SK-N-SH (cell line): ENCODE data around the gene CIB4. TPM values are rescaled to one million over a fixed set of nuclear protein-coding genes. Genes with fewer than 3 reads are reported as not detected.

Source experiments
- CTCF ChIA-PET: fragments of 300-600, 350-600 bp; formaldehyde crosslinking; extraction: SDS; loops from one replicate; lab custom pipeline; 2021; lab: Yijun Ruan, JAX
- POLR2A ChIA-PET: fragments of 350-600 bp; sonication (Branson Sonifier 250); formaldehyde crosslinking; extraction: SDS; loops from one replicate; lab custom pipeline; 2020; ENCODE audit warnings: antibody characterized with exemption, inconsistent platforms; lab: Yijun Ruan, JAX
- DNase-seq: peaks from one replicate; pipeline ENCODE4 v3.0.0; 2012
- H2AFZ ChIP-seq: fragments of 200-600 bp; sonication (generic); 2 replicates; pipeline ENCODE4 v1.8.1; 2016; ENCODE audit warnings: antibody characterized with exemption, mild to moderate bottlenecking, low read depth
- H3F3A ChIP-seq: fragments of 200-600 bp; sonication (generic); replicated peaks from 2 replicates; pipeline ENCODE3; 2016; ENCODE audit warnings: antibody characterized with exemption, mild to moderate bottlenecking; ENCODE audit not compliant: insufficient read depth
- H3K27ac ChIP-seq, 2 experiments: fragments of 200-500 bp in 1 of 2; fragments of 200-600 bp in 1 of 2; sonication (Bioruptor generic) in 1 of 2; sonication (generic), shearing (Covaris generic) in 1 of 2; 2 replicates each; pipeline versions ENCODE4 v1.5.1 to v1.6.1; 2014 to 2016; ENCODE audit warnings: low read depth in 2 of 2, inconsistent platforms in 1 of 2, low read length in 1 of 2, mild to moderate bottlenecking in 1 of 2, mixed read lengths in 1 of 2
- H3K27me3 ChIP-seq: fragments of 200-600 bp; sonication (generic), shearing (Covaris generic); 2 replicates; pipeline ENCODE4 v1.6.1; 2016; ENCODE audit warnings: mixed run types; ENCODE audit not compliant: insufficient read depth
- H3K36me3 ChIP-seq, 2 experiments: fragments of 200-500 bp in 1 of 2; fragments of 200-600 bp in 1 of 2; sonication (Bioruptor generic) in 1 of 2; sonication (generic) in 1 of 2; replicated peaks in 1 of 2; 2 replicates each; pipeline versions ENCODE3 to v1.5.1; 2014 to 2016; ENCODE audit warnings: low read length in 1 of 2, mild to moderate bottlenecking in 1 of 2; ENCODE audit not compliant: insufficient read depth in 2 of 2, control insufficient read depth in 1 of 2
- H3K4me1 ChIP-seq, 2 experiments: fragments of 200-500 bp in 1 of 2; fragments of 200-600 bp in 1 of 2; sonication (Bioruptor generic) in 1 of 2; sonication (generic), shearing (Covaris generic) in 1 of 2; 2 replicates each; pipeline versions ENCODE4 v1.5.1 to v1.6.1; 2014 to 2016; ENCODE audit warnings: low read depth in 1 of 2, low read length in 1 of 2, mixed run types in 1 of 2; ENCODE audit not compliant: insufficient read depth in 2 of 2, control insufficient read depth in 1 of 2
- H3K4me2 ChIP-seq: fragments of 200-600 bp; sonication (generic), shearing (Covaris generic); 2 replicates; pipeline ENCODE4 v1.6.1; 2017; ENCODE audit warnings: mixed run types
- H3K4me3 ChIP-seq, 2 experiments: fragments of 200-500 bp in 1 of 2; fragments of 200-600 bp in 1 of 2; sonication (Bioruptor generic) in 1 of 2; sonication (generic), shearing (Covaris generic) in 1 of 2; 2 replicates each; pipeline versions ENCODE4 v1.5.1 to v1.8.1; 2014 to 2016; ENCODE audit warnings: low read depth in 2 of 2, inconsistent platforms in 1 of 2, low read length in 1 of 2, mild to moderate bottlenecking in 1 of 2, mixed read lengths in 1 of 2, moderate library complexity in 1 of 2
- H3K79me2 ChIP-seq: fragments of 200-600 bp; sonication (generic); 2 replicates; pipeline ENCODE4 v1.8.1; 2017; ENCODE audit warnings: mild to moderate bottlenecking; ENCODE audit not compliant: insufficient read depth
- H3K9ac ChIP-seq: fragments of 200-600 bp; sonication (generic); 2 replicates; pipeline ENCODE4 v1.6.1; 2017; ENCODE audit warnings: mixed run types
- H3K9me2 ChIP-seq: fragments of 200-600 bp; sonication (generic); 2 replicates; pipeline ENCODE4 v1.6.1; 2017; ENCODE audit warnings: mixed run types
- H3K9me3 ChIP-seq: fragments of 200-600 bp; sonication (generic); 2 replicates; pipeline ENCODE4 v1.6.1; 2017; ENCODE audit warnings: mixed run types, mild to moderate bottlenecking, moderate library complexity
- H4K20me1 ChIP-seq: fragments of 200-600 bp; sonication (generic); 2 replicates; pipeline ENCODE4 v1.6.1; 2017; ENCODE audit warnings: mild to moderate bottlenecking, mixed run types; ENCODE audit not compliant: insufficient read depth
- CHD2 ChIP-seq: fragments of 150-350 bp; IDR thresholded peaks from 2 replicates; pipeline ENCODE4 v1.6.1; 2018; ENCODE audit warnings: low read length; ENCODE audit not compliant: partially characterized antibody
- NFIC ChIP-seq: IDR thresholded peaks from 2 replicates; pipeline ENCODE4 v1.4.0; 2012; ENCODE audit warnings: borderline replicate concordance
- POLR2AphosphoS5 ChIP-seq: IDR thresholded peaks from 2 replicates; pipeline ENCODE4 v1.6.1; 2012; ENCODE audit warnings: low read depth, low read length
- RAD21 ChIP-seq: IDR thresholded peaks from 2 replicates; pipeline ENCODE4 v1.6.1; 2012; ENCODE audit warnings: mild to moderate bottlenecking, low read length
- RXRA ChIP-seq: IDR thresholded peaks from 2 replicates; pipeline ENCODE4 v1.4.0; 2012; ENCODE audit warnings: low read depth, mild to moderate bottlenecking, borderline replicate concordance
- SMC3 ChIP-seq: IDR thresholded peaks from 2 replicates; pipeline ENCODE4 v1.6.1; 2012; ENCODE audit warnings: low read depth, low read length, improper control_type of control experiment
- USF2 ChIP-seq: fragments of 150-350 bp; IDR thresholded peaks from 2 replicates; pipeline ENCODE4 v1.6.1; 2017; ENCODE audit warnings: antibody characterized with exemption, low read length, low read depth, borderline replicate concordance
- ZBTB33 ChIP-seq: IDR thresholded peaks from 2 replicates; pipeline ENCODE4 v1.4.0; 2012; ENCODE audit warnings: low read depth, borderline replicate concordance
- WGBS: methylation state at CpG from one replicate; pipeline ENCODE4 v1.1.6; 2017; ENCODE audit warnings: low lambda C conversion rate; 5-methylcytosine and 5-hydroxymethylcytosine counted together
- polyA plus RNA-seq, 3 experiments: library from polyadenylated mRNA; depleted of rRNA; stranded (reverse); fragments of >200 nt; gene quantifications; 2 replicates each; pipeline ENCODE4 v1.2.3, GENCODE V29; 2012
- TF ChIP-seq, protein P1 (sequence below): IDR thresholded peaks from 2 replicates; pipeline ENCODE4 v1.6.1; 2012; ENCODE audit warnings: mild to moderate bottlenecking, low read depth, low read length, moderate library complexity

Gene CIB4
- polyA plus RNA-seq, 1 of the 3 experiments (the other 2 are of a cell fraction) = not detected

DNA sequence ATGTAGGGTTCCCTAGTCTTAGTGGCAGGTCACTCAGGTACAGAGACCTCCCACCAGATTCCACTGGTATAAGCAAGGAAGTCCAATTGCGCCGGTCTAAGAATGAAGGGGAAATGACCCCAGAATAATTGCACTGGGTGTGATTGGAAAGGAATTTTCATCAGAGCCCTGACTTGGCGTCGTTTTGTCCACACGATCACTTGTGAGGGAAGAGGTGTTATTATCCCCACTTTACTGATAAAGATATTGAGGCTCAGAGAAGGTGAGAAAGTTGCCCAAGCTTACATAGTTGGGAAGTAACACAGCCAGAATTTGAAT lies 61.5 kb downstream of the CIB4 start:
- Histone ChIP-seq H2AFZ (no peak overlapping the region), H3K9ac (no peak overlapping the region), H3K4me1 (peaks cover 0 to 3% of the 10 kb centered on the region in 2 experiments; a peak in 1 of 4 replicates), H3F3A (no peaks in the 10 kb centered on the region), H3K9me2 (no peaks in the 10 kb centered on the region), H3K79me2 (no peaks in the 10 kb centered on the region), H3K27ac (no peak overlapping the region), H3K4me3 (no peak overlapping the region), H3K27me3 (peaks cover 65% of the 10 kb centered on the region), H3K36me3 (no peaks in the 10 kb centered on the region), H3K9me3 (no peaks in the 10 kb centered on the region), H3K4me2 (no peak overlapping the region), H4K20me1 (no peaks in the 10 kb centered on the region)
- ChIA-PET CTCF (interaction anchor here (0.6 to 10.9 kb wide), 10 partner anchors 7 to 264 kb away, joined by 3 to 153 read pairs (median 34); a partner anchor contains a TSS), POLR2A (no interaction called here)
- no peak for DNase-seq
- WGBS = 74% methylated on average over 5 of the region's 5 CpGs
- TF ChIP-seq POLR2AphosphoS5 = no peak
- TF ChIP-seq NFIC = no peak
- no peak for TF ChIP-seq RXRA
- no peak for TF ChIP-seq RAD21
- TF ChIP-seq, protein P1, sequence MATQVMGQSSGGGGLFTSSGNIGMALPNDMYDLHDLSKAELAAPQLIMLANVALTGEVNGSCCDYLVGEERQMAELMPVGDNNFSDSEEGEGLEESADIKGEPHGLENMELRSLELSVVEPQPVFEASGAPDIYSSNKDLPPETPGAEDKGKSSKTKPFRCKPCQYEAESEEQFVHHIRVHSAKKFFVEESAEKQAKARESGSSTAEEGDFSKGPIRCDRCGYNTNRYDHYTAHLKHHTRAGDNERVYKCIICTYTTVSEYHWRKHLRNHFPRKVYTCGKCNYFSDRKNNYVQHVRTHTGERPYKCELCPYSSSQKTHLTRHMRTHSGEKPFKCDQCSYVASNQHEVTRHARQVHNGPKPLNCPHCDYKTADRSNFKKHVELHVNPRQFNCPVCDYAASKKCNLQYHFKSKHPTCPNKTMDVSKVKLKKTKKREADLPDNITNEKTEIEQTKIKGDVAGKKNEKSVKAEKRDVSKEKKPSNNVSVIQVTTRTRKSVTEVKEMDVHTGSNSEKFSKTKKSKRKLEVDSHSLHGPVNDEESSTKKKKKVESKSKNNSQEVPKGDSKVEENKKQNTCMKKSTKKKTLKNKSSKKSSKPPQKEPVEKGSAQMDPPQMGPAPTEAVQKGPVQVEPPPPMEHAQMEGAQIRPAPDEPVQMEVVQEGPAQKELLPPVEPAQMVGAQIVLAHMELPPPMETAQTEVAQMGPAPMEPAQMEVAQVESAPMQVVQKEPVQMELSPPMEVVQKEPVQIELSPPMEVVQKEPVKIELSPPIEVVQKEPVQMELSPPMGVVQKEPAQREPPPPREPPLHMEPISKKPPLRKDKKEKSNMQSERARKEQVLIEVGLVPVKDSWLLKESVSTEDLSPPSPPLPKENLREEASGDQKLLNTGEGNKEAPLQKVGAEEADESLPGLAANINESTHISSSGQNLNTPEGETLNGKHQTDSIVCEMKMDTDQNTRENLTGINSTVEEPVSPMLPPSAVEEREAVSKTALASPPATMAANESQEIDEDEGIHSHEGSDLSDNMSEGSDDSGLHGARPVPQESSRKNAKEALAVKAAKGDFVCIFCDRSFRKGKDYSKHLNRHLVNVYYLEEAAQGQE = no peak
- no peak for TF ChIP-seq CHD2
- no peak for TF ChIP-seq ZBTB33
- no peak for TF ChIP-seq SMC3
- no peak for TF ChIP-seq USF2
